HCT116 (cell line): Measurements from ENCODE around the gene CCDC148. TPM values are rescaled to one million over a fixed set of nuclear protein-coding genes. Genes with fewer than 3 reads are reported as not detected.

Experiments used
- ATAC-seq: fragments of 200-7000 bp; cut with Tn5 transposase; 2 replicates; pipeline ENCODE4 v1.9.1; 2020; ENCODE audit warnings: mild to moderate bottlenecking, moderate library complexity
- BruUV-seq: library from RNA; stranded (reverse); fragments of 400-500 nt; replicated peaks from 2 replicates; lab custom pipeline; 2021; lab: Mats Ljungman, UMichigan
- CTCF ChIA-PET: fragments of 300-600 bp; sonication (Branson Sonifier 250); formaldehyde crosslinking; loops from one replicate; lab custom pipeline; 2021; ENCODE audit warnings: antibody characterized with exemption; lab: Charles Lee
- POLR2A ChIA-PET: fragments of 300-600, 350-600 bp; sonication (Branson Sonifier 250); formaldehyde crosslinking; loops from one replicate; lab custom pipeline; 2021; ENCODE audit warnings: antibody characterized with exemption; lab: Charles Lee
- RAD21 ChIA-PET, 2 experiments: fragments of 300-600 bp; sonication (Branson Sonifier 250); formaldehyde crosslinking; loops; one replicate each; lab custom pipeline; 2023; ENCODE audit warnings: low total read pairs in 2 of 2; ENCODE audit not compliant: uncharacterized antibody in 2 of 2, unreplicated experiment in 2 of 2, low non-redundant PET in 1 of 2; lab: Charles Lee
- DNase-seq: peaks from one replicate; pipeline ENCODE4 v3.0.0-alpha.2; 2010; ENCODE audit warnings: low read depth, low spot score
- H2AFZ ChIP-seq: fragments of 200-600 bp; shearing (Covaris generic), sonication (generic); 2 replicates; pipeline ENCODE4 v1.6.1; 2017; ENCODE audit warnings: low read depth, mixed run types, mixed read lengths, antibody characterized with exemption, low read length; ENCODE audit not compliant: poor library complexity, severe bottlenecking
- H3K27ac ChIP-seq: 2 replicates; pipeline ENCODE4 v1.5.1; 2012; ENCODE audit warnings: low read depth, low read length
- H3K27me3 ChIP-seq: fragments of 200-600 bp; sonication (generic); 2 replicates; pipeline ENCODE4 v1.6.1; 2016; ENCODE audit warnings: mixed run types, low read length, mixed read lengths; ENCODE audit not compliant: insufficient read depth
- H3K36me3 ChIP-seq, 2 experiments: fragments of 200-500 bp in 1 of 2; fragments of 200-600 bp in 1 of 2; sonication (Bioruptor generic) in 1 of 2; sonication (generic) in 1 of 2; 2 replicates each; pipeline versions ENCODE4 v1.5.1 to v1.6.1; 2014 to 2016; ENCODE audit warnings: low read length in 2 of 2, inconsistent platforms in 1 of 2, mixed read lengths in 1 of 2, mixed run types in 1 of 2; ENCODE audit not compliant: insufficient read depth in 2 of 2, control insufficient read depth in 1 of 2
- H3K4me1 ChIP-seq, 2 experiments: fragments of 200-600 bp in 1 of 2; sonication (generic) in 1 of 2; 2 replicates each; pipeline versions ENCODE4 v1.5.1 to v1.6.1; 2012 to 2017; ENCODE audit warnings: low read length in 2 of 2, inconsistent platforms in 1 of 2, mild to moderate bottlenecking in 1 of 2, mixed read lengths in 1 of 2, mixed run types in 1 of 2, moderate library complexity in 1 of 2; ENCODE audit not compliant: insufficient read depth in 2 of 2, control insufficient read depth in 1 of 2
- H3K4me2 ChIP-seq: fragments of 200-600 bp; sonication (generic); 2 replicates; pipeline ENCODE4 v1.6.1; 2017; ENCODE audit warnings: mixed run types, low read length, mixed read lengths
- H3K4me3 ChIP-seq, 2 experiments: fragments of 200-600 bp in 1 of 2; sonication (generic) in 1 of 2; replicated peaks in 1 of 2; 2 replicates each; pipeline ENCODE4 v1.5.1; 2011 to 2016; ENCODE audit warnings: low read length in 2 of 2, control low read depth in 1 of 2, low read depth in 1 of 2, mild to moderate bottlenecking in 1 of 2, mixed read lengths in 1 of 2, mixed run types in 1 of 2
- H3K79me2 ChIP-seq: fragments of 200-600 bp; sonication (generic); 2 replicates; pipeline ENCODE4 v1.6.1; 2017; ENCODE audit warnings: mild to moderate bottlenecking, mixed run types, low read length, moderate library complexity, mixed read lengths; ENCODE audit not compliant: insufficient read depth
- H3K9ac ChIP-seq: fragments of 200-600 bp; sonication (generic); 2 replicates; pipeline ENCODE4 v1.6.1; 2016; ENCODE audit warnings: low read length, mixed read lengths
- H3K9me2 ChIP-seq: fragments of 200-600 bp; sonication (generic), shearing (Covaris generic); 2 replicates; pipeline ENCODE4 v1.6.1; 2017; ENCODE audit warnings: mixed run types, mild to moderate bottlenecking, moderate library complexity; ENCODE audit not compliant: insufficient read depth
- H3K9me3 ChIP-seq, 2 experiments: fragments of 200-500 bp in 1 of 2; fragments of 200-600 bp in 1 of 2; sonication (Bioruptor generic) in 1 of 2; sonication (generic) in 1 of 2; 2 replicates each; pipeline ENCODE4 v1.6.1; 2014 to 2017; ENCODE audit warnings: low read length in 2 of 2, mixed read lengths in 2 of 2, inconsistent platforms in 1 of 2, low read depth in 1 of 2, mild to moderate bottlenecking in 1 of 2, mixed run types in 1 of 2, moderate library complexity in 1 of 2; ENCODE audit not compliant: control insufficient read depth in 1 of 2, insufficient read depth in 1 of 2
- H4K20me1 ChIP-seq: fragments of 200-600 bp; sonication (generic), shearing (Covaris generic); 2 replicates; pipeline ENCODE4 v1.6.1; 2017; ENCODE audit warnings: mixed run types, mild to moderate bottlenecking, moderate library complexity; ENCODE audit not compliant: insufficient read depth
- CBX3 ChIP-seq: IDR thresholded peaks from 2 replicates; pipeline ENCODE4 v1.6.1; 2012; ENCODE audit warnings: low read depth
- CEBPB ChIP-seq: IDR thresholded peaks from 2 replicates; pipeline ENCODE4 v1.6.1; 2012; ENCODE audit warnings: low read depth
- EZH2phosphoT487 ChIP-seq: fragments of 200-600 bp; IDR thresholded peaks from 2 replicates; pipeline ENCODE4 v1.6.1; 2018; ENCODE audit warnings: antibody characterized with exemption, borderline replicate concordance
- FOSL1 ChIP-seq: IDR thresholded peaks from 2 replicates; pipeline ENCODE4 v1.6.1; 2012; ENCODE audit warnings: low read depth
- JUND ChIP-seq: IDR thresholded peaks from 2 replicates; pipeline ENCODE4 v1.6.1; 2012
- POLR2A ChIP-seq: IDR thresholded peaks from 2 replicates; pipeline ENCODE4 v1.7.0; 2011; ENCODE audit warnings: borderline replicate concordance; ENCODE audit not compliant: insufficient read depth, insufficient read length; ENCODE audit errors: extremely low read depth
- RAD21 ChIP-seq: IDR thresholded peaks from 2 replicates; pipeline ENCODE4 v1.6.1; 2012; ENCODE audit warnings: low read depth, mild to moderate bottlenecking
- SIN3A ChIP-seq: IDR thresholded peaks from 2 replicates; pipeline ENCODE4 v1.6.1; 2012; ENCODE audit warnings: low read depth
- SP1 ChIP-seq: IDR thresholded peaks from 2 replicates; pipeline ENCODE4 v1.6.1; 2012; ENCODE audit warnings: low read depth
- SRF ChIP-seq: IDR thresholded peaks from 2 replicates; pipeline ENCODE4 v1.6.1; 2012; ENCODE audit warnings: low read depth
- TCF7L2 ChIP-seq: IDR thresholded peaks from 2 replicates; pipeline ENCODE4 v1.7.0; 2011; ENCODE audit warnings: borderline replicate concordance, inconsistent platforms; ENCODE audit not compliant: insufficient read depth, insufficient read length; ENCODE audit errors: extremely low read depth
- ZNF274 ChIP-seq: fragments of 200-500 bp; sonication (Bioruptor generic); IDR thresholded peaks from 2 replicates; pipeline ENCODE4 v1.6.1; 2014; ENCODE audit warnings: mild to moderate bottlenecking, low read depth, low read length, inconsistent platforms
- intact Hi-C: fragments of 100-400 bp; cut with micrococcal nuclease; formaldehyde crosslinking; loops from 2 replicates; pipeline ENCODE4 v1.10.0; 2022
- total RNA-seq: library from RNA; stranded (reverse); gene quantifications from one replicate; pipeline ENCODE4 v1.2.1, GENCODE V29; 2021; ENCODE audit not compliant: unreplicated experiment
- TF ChIP-seq, protein P1 (sequence below): IDR thresholded peaks from 2 replicates; pipeline ENCODE4 v1.6.1; 2011; ENCODE audit warnings: mild to moderate bottlenecking, low read length, moderate library complexity; ENCODE audit not compliant: insufficient replicate concordance; ENCODE audit errors: extremely low read depth
- TF ChIP-seq, protein P2 (sequence below): IDR thresholded peaks from 2 replicates; pipeline ENCODE4 v1.6.1; 2012
- TF ChIP-seq, protein P3 (sequence below): IDR thresholded peaks from 2 replicates; pipeline ENCODE4 v1.6.1; 2012

The CCDC148 gene
- total RNA-seq, 1 experiment from 2014 or later = 0.59 TPM

DNA sequence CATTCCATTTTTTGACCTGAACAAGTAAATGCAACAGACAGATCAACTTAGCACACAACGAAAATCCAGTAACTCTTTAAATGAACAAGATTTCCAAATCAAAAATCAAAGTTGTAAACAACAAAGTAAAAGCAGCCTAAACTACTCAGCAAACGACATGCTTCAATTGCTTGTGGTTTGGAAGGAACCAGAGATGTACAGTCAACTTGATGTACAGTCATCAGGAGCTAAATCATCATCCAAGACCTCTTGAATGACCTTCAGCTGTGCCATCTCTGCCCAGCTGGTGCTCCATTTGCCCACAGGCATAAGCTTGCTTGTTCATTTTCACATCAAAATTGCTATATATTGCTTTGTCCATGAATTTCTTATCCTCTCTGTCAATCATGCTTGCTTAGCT lies 245.1 kb downstream of the CCDC148 start:
- H3K9me3 ChIP-seq = no peaks in the 10 kb centered on the region
- H3K4me1 ChIP-seq = peaks cover 0 to 6% of the 10 kb centered on the region in 2 experiments; a peak in 1 of 4 replicates
- no peak overlapping the region for H3K27ac ChIP-seq
- ChIA-PET POLR2A (no interaction called here), RAD21 (no interaction called here), CTCF (no interaction called here)
- no peaks in the 10 kb centered on the region for H3K9me2 ChIP-seq
- H2AFZ ChIP-seq = no peak overlapping the region
- H3K36me3 ChIP-seq = no peaks in the 10 kb centered on the region
- no TSS peak for BruUV-seq
- H4K20me1 ChIP-seq = no peaks in the 10 kb centered on the region
- H3K79me2 ChIP-seq = no peaks in the 10 kb centered on the region
- no peak overlapping the region for H3K4me2 ChIP-seq
- DNase-seq (no peak), ATAC-seq (no peak)
- H3K9ac ChIP-seq = no peak overlapping the region
- intact Hi-C loops = no loop called here
- no peak overlapping the region for H3K4me3 ChIP-seq
- no peaks in the 10 kb centered on the region for H3K27me3 ChIP-seq
- TF ChIP-seq SP1 (no peak), FOSL1 (no peak), POLR2A (no peak), RAD21 (no peak)
- TF ChIP-seq, protein P1, sequence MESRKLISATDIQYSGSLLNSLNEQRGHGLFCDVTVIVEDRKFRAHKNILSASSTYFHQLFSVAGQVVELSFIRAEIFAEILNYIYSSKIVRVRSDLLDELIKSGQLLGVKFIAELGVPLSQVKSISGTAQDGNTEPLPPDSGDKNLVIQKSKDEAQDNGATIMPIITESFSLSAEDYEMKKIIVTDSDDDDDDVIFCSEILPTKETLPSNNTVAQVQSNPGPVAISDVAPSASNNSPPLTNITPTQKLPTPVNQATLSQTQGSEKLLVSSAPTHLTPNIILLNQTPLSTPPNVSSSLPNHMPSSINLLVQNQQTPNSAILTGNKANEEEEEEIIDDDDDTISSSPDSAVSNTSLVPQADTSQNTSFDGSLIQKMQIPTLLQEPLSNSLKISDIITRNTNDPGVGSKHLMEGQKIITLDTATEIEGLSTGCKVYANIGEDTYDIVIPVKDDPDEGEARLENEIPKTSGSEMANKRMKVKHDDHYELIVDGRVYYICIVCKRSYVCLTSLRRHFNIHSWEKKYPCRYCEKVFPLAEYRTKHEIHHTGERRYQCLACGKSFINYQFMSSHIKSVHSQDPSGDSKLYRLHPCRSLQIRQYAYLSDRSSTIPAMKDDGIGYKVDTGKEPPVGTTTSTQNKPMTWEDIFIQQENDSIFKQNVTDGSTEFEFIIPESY = no peak
- TF ChIP-seq, protein P2, sequence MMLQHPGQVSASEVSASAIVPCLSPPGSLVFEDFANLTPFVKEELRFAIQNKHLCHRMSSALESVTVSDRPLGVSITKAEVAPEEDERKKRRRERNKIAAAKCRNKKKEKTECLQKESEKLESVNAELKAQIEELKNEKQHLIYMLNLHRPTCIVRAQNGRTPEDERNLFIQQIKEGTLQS = no peak

DNA sequence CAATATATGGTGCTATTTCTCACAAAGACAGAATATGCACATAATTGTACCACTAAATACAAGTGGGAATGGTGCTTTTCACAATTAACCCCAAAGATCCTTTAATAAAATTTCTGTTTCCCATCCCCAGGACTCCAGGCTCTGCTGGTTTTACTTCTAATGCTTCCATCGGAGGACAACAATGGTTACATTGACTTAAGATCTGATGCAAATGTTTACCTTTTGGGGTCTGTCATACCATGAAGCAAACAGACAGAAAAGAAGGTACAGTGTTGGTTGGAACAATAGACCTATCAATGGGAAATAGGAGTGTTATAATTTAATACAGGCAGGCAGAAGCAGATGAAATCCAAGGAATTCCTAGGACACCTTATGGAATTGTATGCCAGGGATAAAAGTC lies 249.2 kb downstream of the CCDC148 start:
- peaks cover under 1 to 7% of the 10 kb centered on the region in 2 experiments; a peak in 2 of 4 replicates for H3K4me1 ChIP-seq
- BruUV-seq = no TSS peak
- H2AFZ ChIP-seq = no peak overlapping the region
- H3K9ac ChIP-seq = no peak overlapping the region
- ATAC-seq = no peak
- intact Hi-C loops = no loop called here
- H3K4me3 ChIP-seq = no peak overlapping the region
- ChIA-PET POLR2A (no interaction called here), CTCF (no interaction called here), RAD21 (no interaction called here)
- no peaks in the 10 kb centered on the region for H3K36me3 ChIP-seq
- H3K79me2 ChIP-seq = no peaks in the 10 kb centered on the region
- no peaks in the 10 kb centered on the region for H3K9me3 ChIP-seq
- H3K27me3 ChIP-seq = no peaks in the 10 kb centered on the region
- no peak for DNase-seq
- no peak overlapping the region for H3K4me2 ChIP-seq
- H3K27ac ChIP-seq = no peak overlapping the region
- no peaks in the 10 kb centered on the region for H3K9me2 ChIP-seq
- H4K20me1 ChIP-seq = no peaks in the 10 kb centered on the region
- TF ChIP-seq ZNF274 = no peak
- no peak for TF ChIP-seq RAD21
- no peak for TF ChIP-seq JUND
- TF ChIP-seq, protein P2 = no peak
- TF ChIP-seq CEBPB = no peak
- no peak for TF ChIP-seq POLR2A
- TF ChIP-seq, protein P1 = no peak
- TF ChIP-seq, protein P3, sequence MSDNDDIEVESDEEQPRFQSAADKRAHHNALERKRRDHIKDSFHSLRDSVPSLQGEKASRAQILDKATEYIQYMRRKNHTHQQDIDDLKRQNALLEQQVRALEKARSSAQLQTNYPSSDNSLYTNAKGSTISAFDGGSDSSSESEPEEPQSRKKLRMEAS = no peak
- no peak for TF ChIP-seq EZH2phosphoT487
- TF ChIP-seq TCF7L2 = no peak
- TF ChIP-seq SRF = no peak
- no peak for TF ChIP-seq SIN3A
- TF ChIP-seq CBX3 = no peak
